Astrocyte (in vitro differentiated cells and primary cell): ENCODE measurements around the gene A1BG. TPM values are rescaled to one million over a fixed set of nuclear protein-coding genes. Genes with fewer than 3 reads are reported as not detected.

Experiments
- DNase-seq: peaks from one replicate; pipeline ENCODE4 v3.0.0-alpha.2; 2010; ENCODE audit warnings: low read depth
- FAIRE-seq: peaks from 2 replicates; lab custom pipeline; 2011; peaks lifted over from hg19 to GRCh38; lab: Jason Lieb, UNC
- H2AFZ ChIP-seq: 2 replicates; pipeline ENCODE4 v1.6.0; 2012; ENCODE audit warnings: low read depth, low read length, inconsistent platforms
- H3K27ac ChIP-seq: 2 replicates; pipeline ENCODE4 v1.5.1; 2011; ENCODE audit warnings: low read depth, low read length, inconsistent platforms
- H3K27me3 ChIP-seq: 2 replicates; pipeline ENCODE4 v1.6.0; 2011; ENCODE audit warnings: low read length, inconsistent platforms; ENCODE audit not compliant: insufficient read depth
- H3K36me3 ChIP-seq: 2 replicates; pipeline ENCODE4 v1.5.1; 2011; ENCODE audit warnings: low read length, inconsistent platforms; ENCODE audit not compliant: insufficient read depth
- H3K4me1 ChIP-seq: 2 replicates; pipeline ENCODE4 v1.5.1; 2011; ENCODE audit warnings: low read length, inconsistent platforms; ENCODE audit not compliant: insufficient read depth
- H3K4me2 ChIP-seq: 2 replicates; pipeline ENCODE4 v1.6.0; 2012; ENCODE audit warnings: low read length, inconsistent platforms
- H3K4me3 ChIP-seq: 2 replicates; pipeline ENCODE4 v1.5.1; 2011; ENCODE audit warnings: low read depth, mild to moderate bottlenecking, low read length, inconsistent platforms; ENCODE audit not compliant: insufficient read depth
- H3K79me2 ChIP-seq: 2 replicates; pipeline ENCODE4 v1.6.0; 2012; ENCODE audit warnings: mild to moderate bottlenecking, low read length, inconsistent platforms; ENCODE audit not compliant: insufficient read depth
- H3K9ac ChIP-seq: 2 replicates; pipeline ENCODE4 v1.6.0; 2012; ENCODE audit warnings: mild to moderate bottlenecking, low read length, inconsistent platforms
- H3K9me3 ChIP-seq: 2 replicates; pipeline ENCODE4 v1.5.1; 2012; ENCODE audit warnings: low read depth, mild to moderate bottlenecking, low read length, inconsistent platforms; ENCODE audit not compliant: insufficient read depth
- H4K20me1 ChIP-seq: 2 replicates; pipeline ENCODE4 v1.6.0; 2012; ENCODE audit warnings: low read length, inconsistent platforms; ENCODE audit not compliant: insufficient read depth
- H3K27ac Mint-ChIP-seq: one replicate; pipeline ENCODE4 v1.8.0; 2021; ENCODE audit warnings: mild to moderate bottlenecking, mixed read lengths; ENCODE audit not compliant: unreplicated experiment
- H3K27me3 Mint-ChIP-seq: one replicate; pipeline ENCODE4 v1.8.0; 2021; ENCODE audit warnings: low read depth, mixed read lengths; ENCODE audit not compliant: unreplicated experiment
- H3K36me3 Mint-ChIP-seq: one replicate; pipeline ENCODE4 v1.8.0; 2021; ENCODE audit warnings: low read depth, mixed read lengths; ENCODE audit not compliant: unreplicated experiment
- H3K4me1 Mint-ChIP-seq: one replicate; pipeline ENCODE4 v1.8.0; 2021; ENCODE audit warnings: low read depth, mixed read lengths; ENCODE audit not compliant: unreplicated experiment
- H3K4me3 Mint-ChIP-seq: one replicate; pipeline ENCODE4 v1.8.0; 2021; ENCODE audit warnings: mild to moderate bottlenecking, moderate library complexity, mixed read lengths; ENCODE audit not compliant: unreplicated experiment
- H3K9me3 Mint-ChIP-seq: one replicate; pipeline ENCODE4 v1.8.0; 2021; ENCODE audit warnings: mild to moderate bottlenecking, mixed read lengths; ENCODE audit not compliant: unreplicated experiment
- EZH2 ChIP-seq: IDR thresholded peaks from 2 replicates; pipeline ENCODE4 v1.6.1; 2012; ENCODE audit warnings: mild to moderate bottlenecking, low read length, inconsistent platforms; ENCODE audit not compliant: insufficient read depth
- total RNA-seq: library from RNA; stranded (reverse); gene quantifications from 2 replicates; pipeline ENCODE4 v1.2.1, GENCODE V29; 2021
- TF ChIP-seq, protein P1 (sequence below): IDR thresholded peaks from 2 replicates; pipeline ENCODE4 v1.5.1; 2011; ENCODE audit warnings: low read depth, mild to moderate bottlenecking, inconsistent platforms, low read length, moderate library complexity; ENCODE audit not compliant: insufficient read depth

The A1BG gene
- total RNA-seq, 1 donor from 2014 or later, result 32.3 TPM

DNA sequence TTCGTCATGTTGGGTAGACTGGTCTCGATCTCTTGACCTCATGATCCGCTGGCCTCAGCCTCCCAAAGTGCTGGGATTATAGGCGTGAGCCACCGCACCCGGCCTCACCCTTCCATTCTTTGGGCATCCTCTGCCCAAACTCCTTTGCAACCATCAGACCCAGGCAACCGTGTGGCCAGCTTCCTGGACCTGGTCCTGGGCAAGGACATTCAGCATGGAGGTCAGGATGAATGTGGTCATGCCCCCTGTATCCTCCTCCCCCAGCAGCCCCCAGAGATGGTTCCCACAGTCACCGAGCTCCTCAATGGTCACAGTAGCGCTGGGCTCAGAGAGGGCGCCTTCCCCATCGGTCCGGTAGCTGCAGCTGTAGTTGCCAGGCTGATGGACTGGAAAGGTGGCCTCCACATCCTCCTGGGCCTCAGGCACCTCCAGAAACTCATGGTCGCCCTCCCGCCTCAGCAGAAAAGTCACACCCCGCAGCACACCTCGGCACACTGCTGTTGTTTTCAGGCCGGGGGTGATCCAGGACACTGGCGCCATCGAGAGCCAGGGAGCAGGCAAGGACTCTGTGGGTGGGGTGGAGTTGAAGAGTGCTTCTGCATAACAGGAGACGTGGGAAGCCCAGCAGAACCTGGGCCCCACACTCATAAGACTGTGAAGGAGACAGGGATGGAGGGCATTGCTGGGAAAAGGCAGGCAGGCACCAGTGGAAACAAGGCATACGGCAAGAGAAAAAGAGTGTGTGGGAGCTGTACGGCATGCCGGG is 1.1 kb downstream of the A1BG start:
- Mint-ChIP-seq H3K4me1 (peaks cover 3% of the 10 kb centered on the region), H3K9me3 (no peaks in the 10 kb centered on the region), H3K27ac (peak overlapping the region; percentile 26), H3K36me3 (peaks cover 8% of the 10 kb centered on the region), H3K27me3 (no peaks in the 10 kb centered on the region), H3K4me3 (no peak overlapping the region)
- Histone ChIP-seq H3K36me3 (no peaks in the 10 kb centered on the region), H3K4me3 (no peak overlapping the region), H3K27ac (no peak overlapping the region), H2AFZ (no peak overlapping the region), H3K79me2 (no peaks in the 10 kb centered on the region), H3K9me3 (peaks cover 11% of the 10 kb centered on the region), H3K4me1 (peaks cover 7% of the 10 kb centered on the region), H3K27me3 (peaks cover 14% of the 10 kb centered on the region), H3K4me2 (no peak overlapping the region), H3K9ac (no peak overlapping the region), H4K20me1 (peaks cover 8% of the 10 kb centered on the region)
- FAIRE-seq (no peak), DNase-seq (no peak)
- TF ChIP-seq, protein P1, sequence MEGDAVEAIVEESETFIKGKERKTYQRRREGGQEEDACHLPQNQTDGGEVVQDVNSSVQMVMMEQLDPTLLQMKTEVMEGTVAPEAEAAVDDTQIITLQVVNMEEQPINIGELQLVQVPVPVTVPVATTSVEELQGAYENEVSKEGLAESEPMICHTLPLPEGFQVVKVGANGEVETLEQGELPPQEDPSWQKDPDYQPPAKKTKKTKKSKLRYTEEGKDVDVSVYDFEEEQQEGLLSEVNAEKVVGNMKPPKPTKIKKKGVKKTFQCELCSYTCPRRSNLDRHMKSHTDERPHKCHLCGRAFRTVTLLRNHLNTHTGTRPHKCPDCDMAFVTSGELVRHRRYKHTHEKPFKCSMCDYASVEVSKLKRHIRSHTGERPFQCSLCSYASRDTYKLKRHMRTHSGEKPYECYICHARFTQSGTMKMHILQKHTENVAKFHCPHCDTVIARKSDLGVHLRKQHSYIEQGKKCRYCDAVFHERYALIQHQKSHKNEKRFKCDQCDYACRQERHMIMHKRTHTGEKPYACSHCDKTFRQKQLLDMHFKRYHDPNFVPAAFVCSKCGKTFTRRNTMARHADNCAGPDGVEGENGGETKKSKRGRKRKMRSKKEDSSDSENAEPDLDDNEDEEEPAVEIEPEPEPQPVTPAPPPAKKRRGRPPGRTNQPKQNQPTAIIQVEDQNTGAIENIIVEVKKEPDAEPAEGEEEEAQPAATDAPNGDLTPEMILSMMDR, result no peak
- no peak for TF ChIP-seq EZH2

GRCh38 chr19:58351558-58351878 is 1.8 kb downstream of the A1BG start:
- peaks cover 10% of the 10 kb centered on the region for H3K9me3 ChIP-seq
- no peak overlapping the region for H3K4me3 Mint-ChIP-seq
- H3K36me3 Mint-ChIP-seq, result peaks cover 8% of the 10 kb centered on the region
- H3K27me3 Mint-ChIP-seq, result no peaks in the 10 kb centered on the region
- peaks cover 8% of the 10 kb centered on the region for H4K20me1 ChIP-seq
- H3K4me1 ChIP-seq, result peaks cover 7% of the 10 kb centered on the region
- no peaks in the 10 kb centered on the region for H3K79me2 ChIP-seq
- H3K27me3 ChIP-seq, result peaks cover 20% of the 10 kb centered on the region
- H3K27ac ChIP-seq, result no peak overlapping the region
- no peaks in the 10 kb centered on the region for H3K36me3 ChIP-seq
- H3K9me3 Mint-ChIP-seq, result no peaks in the 10 kb centered on the region
- H3K27ac Mint-ChIP-seq, result no peak overlapping the region
- H3K4me3 ChIP-seq, result no peak overlapping the region
- peaks cover 3% of the 10 kb centered on the region for H3K4me1 Mint-ChIP-seq
- DNase-seq (no peak), FAIRE-seq (no peak)
- H2AFZ ChIP-seq, result no peak overlapping the region
- H3K4me2 ChIP-seq, result no peak overlapping the region
- H3K9ac ChIP-seq, result no peak overlapping the region
- TF ChIP-seq EZH2, result no peak
- TF ChIP-seq, protein P1, result no peak
